Duodenal mucosa (tissue), 2 donors: Measurements from ENCODE around the gene GCK.

Experiments used
- H3K27ac ChIP-seq: one replicate; pipeline ENCODE4 v1.7.0; 2013; ENCODE audit warnings: low read depth, low read length
- H3K27me3 ChIP-seq, 2 donors: one replicate each; pipeline ENCODE4 v1.7.0; 2013; ENCODE audit warnings: low read length in 2 of 2, control low read depth in 1 of 2; ENCODE audit not compliant: insufficient read depth in 2 of 2, control insufficient read depth in 1 of 2
- H3K36me3 ChIP-seq, 2 donors: one replicate each; pipeline ENCODE4 v1.7.0; 2013; ENCODE audit warnings: low read length in 2 of 2, control low read depth in 1 of 2; ENCODE audit not compliant: insufficient read depth in 2 of 2, control insufficient read depth in 1 of 2
- H3K4me1 ChIP-seq, 2 donors: one replicate each; pipeline ENCODE4 v1.7.0; 2013; ENCODE audit warnings: low read length in 2 of 2, control low read depth in 1 of 2; ENCODE audit not compliant: insufficient read depth in 2 of 2, control insufficient read depth in 1 of 2
- H3K4me3 ChIP-seq, 2 donors: one replicate each; pipeline ENCODE4 v1.7.0; 2013; ENCODE audit warnings: low read length in 2 of 2, low read depth in 1 of 2
- H3K9ac ChIP-seq, 2 donors: one replicate each; pipeline ENCODE4 v1.7.0; 2013; ENCODE audit warnings: low read length in 2 of 2, low read depth in 1 of 2
- H3K9me3 ChIP-seq, 2 donors: one replicate each; pipeline ENCODE4 v1.7.0; 2013; ENCODE audit warnings: low read length in 2 of 2, control low read depth in 1 of 2; ENCODE audit not compliant: control insufficient read depth in 1 of 2

Gene GCK

GRCh38 chr7:44104860-44105771, 84.1 kb downstream of the GCK start:
- Histone ChIP-seq H3K9me3 (no peaks in the 10 kb centered on the region), H3K9ac (peak overlapping the region in 1 of 2 donors; percentile 29), H3K36me3 (no peaks in the 10 kb centered on the region), H3K27ac (peak overlapping the region; percentile 36), H3K4me3 (peak overlapping the region; percentile 54 to 62), H3K4me1 (peaks cover 0 to 6% of the 10 kb centered on the region in 2 donors), H3K27me3 (peaks cover 13 to 20% of the 10 kb centered on the region in 2 donors)

GRCh38 chr7:44103923-44104859, 85.0 kb downstream of the GCK start, which contains the start of gene AEBP1:
Gene AEBP1 (plus strand): TSS chr7:44104345. CDS start chr7:44104666, 321 bp downstream.
- Histone ChIP-seq H3K4me3 (peak within 1 kb of the TSS; percentile 54 to 62), H3K27ac (peak within 1 kb of the TSS; percentile 36), H3K27me3 (peaks cover 13 to 20% of the 10 kb centered on the region in 2 donors), H3K4me1 (peaks cover 0 to 6% of the 10 kb centered on the region in 2 donors), H3K36me3 (no peaks in the 10 kb centered on the region), H3K9ac (peak within 1 kb of the TSS in 1 of 2 donors; percentile 29), H3K9me3 (no peaks in the 10 kb centered on the region)

GRCh38 chr7:44103566-44103922, 85.7 kb downstream of the GCK start:
- H3K27ac ChIP-seq: peak overlapping the region; percentile 32
- no peaks in the 10 kb centered on the region for H3K36me3 ChIP-seq
- peaks cover 0 to 6% of the 10 kb centered on the region in 2 donors for H3K4me1 ChIP-seq
- peaks cover 13 to 20% of the 10 kb centered on the region in 2 donors for H3K27me3 ChIP-seq
- no peak overlapping the region for H3K9ac ChIP-seq
- H3K4me3 ChIP-seq: no peak overlapping the region
- no peaks in the 10 kb centered on the region for H3K9me3 ChIP-seq

GRCh38 chr7:44102846-44103565, 86.2 kb downstream of the GCK start:
- Histone ChIP-seq H3K4me3 (no peak overlapping the region), H3K36me3 (no peaks in the 10 kb centered on the region), H3K27ac (no peak overlapping the region), H3K27me3 (peaks cover 13 to 20% of the 10 kb centered on the region in 2 donors), H3K9ac (no peak overlapping the region), H3K9me3 (no peaks in the 10 kb centered on the region), H3K4me1 (peaks cover 0 to 6% of the 10 kb centered on the region in 2 donors)

GRCh38 chr7:44101966-44102845, 87.0 kb downstream of the GCK start:
- Histone ChIP-seq H3K27me3 (peaks cover 13 to 20% of the 10 kb centered on the region in 2 donors), H3K4me3 (no peak overlapping the region), H3K36me3 (no peaks in the 10 kb centered on the region), H3K9ac (no peak overlapping the region), H3K4me1 (peaks cover 0 to 12% of the 10 kb centered on the region in 2 donors), H3K9me3 (no peaks in the 10 kb centered on the region), H3K27ac (peak overlapping the region; percentile 42)

- Histone ChIP-seq H3K36me3 (no peaks in the 10 kb centered on the region), H3K27me3 (peaks cover 13 to 20% of the 10 kb centered on the region in 2 donors), H3K27ac (peak overlapping the region; percentile 66), H3K4me1 (peaks cover 0 to 13% of the 10 kb centered on the region in 2 donors), H3K9ac (no peak overlapping the region), H3K4me3 (no peak overlapping the region), H3K9me3 (no peaks in the 10 kb centered on the region)
Measured at GRCh38 chr7:44101303-44101965, 87.8 kb downstream of the GCK start.

GRCh38 chr7:44100458-44101302, 88.6 kb downstream of the GCK start:
- Histone ChIP-seq H3K4me3 (no peak overlapping the region), H3K27me3 (peaks cover 13 to 20% of the 10 kb centered on the region in 2 donors), H3K9me3 (no peaks in the 10 kb centered on the region), H3K36me3 (no peaks in the 10 kb centered on the region), H3K27ac (peak overlapping the region; percentile 66), H3K9ac (no peak overlapping the region), H3K4me1 (peaks cover 0 to 11% of the 10 kb centered on the region in 2 donors)

GRCh38 chr7:44099669-44100068, 89.6 kb downstream of the GCK start:
- no peaks in the 10 kb centered on the region for H3K36me3 ChIP-seq
- H3K9me3 ChIP-seq: no peaks in the 10 kb centered on the region
- peaks cover 3 to 6% of the 10 kb centered on the region in 2 donors for H3K4me1 ChIP-seq
- peaks cover 8 to 12% of the 10 kb centered on the region in 2 donors for H3K27me3 ChIP-seq
- no peak overlapping the region for H3K9ac ChIP-seq
- no peak overlapping the region for H3K27ac ChIP-seq
- H3K4me3 ChIP-seq: no peak overlapping the region
